ENCODE data around the gene PDE3B. TPM values are rescaled to one million over a fixed set of nuclear protein-coding genes. Genes with fewer than 3 reads are reported as not detected.
"Not testable (repeated sequence)": the region's sequence is repeated elsewhere in the genome, so short reads cannot be mapped to it uniquely, and the experiment has no call there.

Gene PDE3B
- total RNA-seq, 5 donors from 2014 or later (not counting 1 experiment from before 2014, with no cell fraction given) = 130 to 162 (median 143) TPM

- Mint-ChIP-seq H3K4me1 (peaks cover 14 to 28% (median 23%) of the 10 kb centered on the region in 3 donors), H3K9me3 (peaks cover 5 to 8% (median 6%) of the 10 kb centered on the region in 3 donors), H3K4me3 (no peak overlapping the region), H3K27me3 (no peaks in the 10 kb centered on the region), H3K27ac (no peak overlapping the region), H3K36me3 (peaks cover 55% of the 10 kb centered on the region)
- POLR2A ChIA-PET = interaction anchor here in 1 of 2 donors (0.6 kb wide), 2 partner anchors 28 to 363 kb away, joined by 3 to 8 read pairs; no protein-coding TSS in a partner anchor
- no peaks in the 10 kb centered on the region for H3K4me1 ChIP-seq (ENCODE audit: control insufficient read depth in 1 of 2, extremely low read depth in 1 of 2, insufficient read depth in 2 of 2, low read length in 2 of 2)
- DNase-seq (no peak), ATAC-seq (replicated peaks in 1 of 4) (no peak)
- no peak overlapping the region for H3K4me3 ChIP-seq (ENCODE audit: control insufficient read depth in 1 of 2, extremely low read depth in 1 of 2, low read length in 1 of 2)
- no peak overlapping the region for H3K27ac ChIP-seq (ENCODE audit: low read length)
- WGBS (ENCODE audit: insufficient coverage) = no CpG with 5 or more reads among the region's 1 CpG
- H3K36me3 ChIP-seq (ENCODE audit: control insufficient read depth in 2 of 2, extremely low read depth in 1 of 2, insufficient read depth in 1 of 2, low read length in 1 of 2) = peaks cover 0 to 12% of the 10 kb centered on the region in 2 donors
- no peaks in the 10 kb centered on the region for H3K27me3 ChIP-seq (replicated peaks in 1 of 2; ENCODE audit: control insufficient read depth in 2 of 2, extremely low read depth in 1 of 2, insufficient read depth in 2 of 2, low read length in 1 of 2)
- CTCF ChIA-PET = no interaction called here
- H3K9me3 ChIP-seq = no peaks in the 10 kb centered on the region
Measured at GRCh38 chr11:14882196-14882595, 238.6 kb downstream of the PDE3B start.

- H3K4me1 ChIP-seq (ENCODE audit: control insufficient read depth in 1 of 2, extremely low read depth in 1 of 2, insufficient read depth in 2 of 2, low read length in 2 of 2) = not testable (repeated sequence)
- H3K4me1 Mint-ChIP-seq = peaks cover 26 to 39% (median 35%) of the 10 kb centered on the region in 3 donors
Measured at GRCh38 chr11:14883683-14884082, 240.1 kb downstream of the PDE3B start.

GRCh38 chr11:14884667-14885273 is 241.2 kb downstream of the PDE3B start:
- Mint-ChIP-seq H3K27ac (peak overlapping the region; percentile 7 to 41), H3K4me1 (peaks cover 37 to 49% (median 46%) of the 10 kb centered on the region in 3 donors), H3K27me3 (no peaks in the 10 kb centered on the region), H3K9me3 (peaks cover 5 to 8% (median 6%) of the 10 kb centered on the region in 3 donors), H3K36me3 (peaks cover 37% of the 10 kb centered on the region), H3K4me3 (no peak overlapping the region)
- Histone ChIP-seq H3K36me3 (ENCODE audit: control insufficient read depth in 2 of 2, extremely low read depth in 1 of 2, insufficient read depth in 1 of 2, low read length in 1 of 2) (peaks cover 0 to 2% of the 10 kb centered on the region in 2 donors), H3K4me1 (ENCODE audit: control insufficient read depth in 1 of 2, extremely low read depth in 1 of 2, insufficient read depth in 2 of 2, low read length in 2 of 2) (peaks cover 1 to 9% of the 10 kb centered on the region in 2 experiments), H3K27me3 (replicated peaks in 1 of 2; ENCODE audit: control insufficient read depth in 2 of 2, extremely low read depth in 1 of 2, insufficient read depth in 2 of 2, low read length in 1 of 2) (no peaks in the 10 kb centered on the region), H3K27ac (ENCODE audit: low read length) (no peak overlapping the region), H3K9me3 (no peaks in the 10 kb centered on the region), H3K4me3 (ENCODE audit: control insufficient read depth in 1 of 2, extremely low read depth in 1 of 2, low read length in 1 of 2) (no peak overlapping the region)
- ChIA-PET CTCF (no interaction called here), POLR2A (interaction anchor here in 1 of 2 donors (0.7 kb wide), 1 partner anchor 329 kb away, joined by 3 read pairs; no protein-coding TSS in a partner anchor)
- ATAC-seq (replicated peaks in 1 of 4) = no peak
- no peak for DNase-seq
- WGBS (ENCODE audit: insufficient coverage) = no CpG with 5 or more reads among the region's 1 CpG

More at GRCh38 chr11:14883683-14884082, 240.1 kb downstream of the PDE3B start:
- ATAC-seq (replicated peaks in 1 of 4); H3K4me3 ChIP-seq (ENCODE audit: control insufficient read depth in 1 of 2, extremely low read depth in 1 of 2, low read length in 1 of 2); H3K27me3 Mint-ChIP-seq; POLR2A ChIA-PET; CTCF ChIA-PET; H3K4me3 Mint-ChIP-seq; H3K27ac ChIP-seq (ENCODE audit: low read length); H3K9me3 ChIP-seq; DNase-seq; H3K9me3 Mint-ChIP-seq; H3K27ac Mint-ChIP-seq; H3K36me3 ChIP-seq (ENCODE audit: control insufficient read depth in 2 of 2, extremely low read depth in 1 of 2, insufficient read depth in 1 of 2, low read length in 1 of 2); H3K27me3 ChIP-seq (replicated peaks in 1 of 2; ENCODE audit: control insufficient read depth in 2 of 2, extremely low read depth in 1 of 2, insufficient read depth in 2 of 2, low read length in 1 of 2): not testable (repeated sequence)
- H3K36me3 Mint-ChIP-seq = peaks cover 42% of the 10 kb centered on the region
- no CpG with 5 or more reads among the region's 1 CpG for WGBS (ENCODE audit: insufficient coverage)

- CTCF ChIA-PET = interaction anchor here in 1 of 2 donors (0.8 kb wide), 1 partner anchor 14 kb away, joined by 3 read pairs; no protein-coding TSS in a partner anchor
- Mint-ChIP-seq H3K4me1 (peaks cover 49 to 63% (median 58%) of the 10 kb centered on the region in 3 donors), H3K27me3 (no peaks in the 10 kb centered on the region), H3K27ac (peak overlapping the region in 1 of 2 donors; percentile 17), H3K4me3 (no peak overlapping the region), H3K36me3 (peaks cover 19% of the 10 kb centered on the region), H3K9me3 (peaks cover 5 to 8% (median 6%) of the 10 kb centered on the region in 3 donors)
- DNase-seq = no peak
- H3K27ac ChIP-seq (ENCODE audit: low read length) = no peak overlapping the region
- no peaks in the 10 kb centered on the region for H3K9me3 ChIP-seq
- H3K36me3 ChIP-seq (ENCODE audit: control insufficient read depth in 2 of 2, extremely low read depth in 1 of 2, insufficient read depth in 1 of 2, low read length in 1 of 2) = no peaks in the 10 kb centered on the region
- ATAC-seq (replicated peaks in 1 of 4) = no peak
- no peak overlapping the region for H3K4me3 ChIP-seq (ENCODE audit: control insufficient read depth in 1 of 2, extremely low read depth in 1 of 2, low read length in 1 of 2)
- H3K4me1 ChIP-seq (ENCODE audit: control insufficient read depth in 1 of 2, extremely low read depth in 1 of 2, insufficient read depth in 2 of 2, low read length in 2 of 2) = peaks cover 14 to 16% of the 10 kb centered on the region in 2 experiments
- no CpG with 5 or more reads among the region's 1 CpG for WGBS (ENCODE audit: insufficient coverage)
- POLR2A ChIA-PET = no interaction called here
- H3K27me3 ChIP-seq (replicated peaks in 1 of 2; ENCODE audit: control insufficient read depth in 2 of 2, extremely low read depth in 1 of 2, insufficient read depth in 2 of 2, low read length in 1 of 2) = no peaks in the 10 kb centered on the region
Measured at GRCh38 chr11:14886513-14886912, 242.9 kb downstream of the PDE3B start.

- no peaks in the 10 kb centered on the region for H3K27me3 Mint-ChIP-seq
- Histone ChIP-seq H3K27ac (ENCODE audit: low read length) (peak overlapping the region; percentile 76), H3K36me3 (ENCODE audit: control insufficient read depth in 2 of 2, extremely low read depth in 1 of 2, insufficient read depth in 1 of 2, low read length in 1 of 2) (no peaks in the 10 kb centered on the region), H3K4me1 (ENCODE audit: control insufficient read depth in 1 of 2, extremely low read depth in 1 of 2, insufficient read depth in 2 of 2, low read length in 2 of 2) (peaks cover 14 to 24% of the 10 kb centered on the region in 2 experiments), H3K4me3 (ENCODE audit: control insufficient read depth in 1 of 2, extremely low read depth in 1 of 2, low read length in 1 of 2) (peak overlapping the region; percentile 65 to 80), H3K27me3 (replicated peaks in 1 of 2; ENCODE audit: control insufficient read depth in 2 of 2, extremely low read depth in 1 of 2, insufficient read depth in 2 of 2, low read length in 1 of 2) (no peaks in the 10 kb centered on the region), H3K9me3 (no peaks in the 10 kb centered on the region)
- H3K27ac Mint-ChIP-seq = peak overlapping the region; percentile 95 to 96
- ChIA-PET POLR2A (interaction anchor here (0.6 to 1.5 kb wide), 9 partner anchors 11 to 371 kb away, joined by 3 to 6 read pairs (median 3); partner anchors contain the start of genes CALCB (in 1 of the 2) and PSMA1 (in 1 of the 2)), CTCF (interaction anchor here (0.7 to 4.8 kb wide), 15 partner anchors 9 to 583 kb away, joined by 3 to 61 read pairs (median 4); partner anchors contain the start of genes COPB1 (in 1 of the 2) and PSMA1 (in 1 of the 2))
- H3K9me3 Mint-ChIP-seq = no peaks in the 10 kb centered on the region
- peaks cover 51 to 57% (median 54%) of the 10 kb centered on the region in 3 donors for H3K4me1 Mint-ChIP-seq
- H3K36me3 Mint-ChIP-seq = no peaks in the 10 kb centered on the region
- peak; percentile 66 to 76 (median 68) for ATAC-seq (replicated peaks in 1 of 4)
- peak overlapping the region; percentile 95 to 98 (median 97) for H3K4me3 Mint-ChIP-seq
- under 1% methylated on average over 64 of the region's 67 CpGs for WGBS (ENCODE audit: insufficient coverage)
- peak; percentile 69 to 92 (median 81) for DNase-seq
Measured at GRCh38 chr11:14891143-14892035, 247.8 kb downstream of the PDE3B start.

Data from T-cell (primary cell).